Measurements from ENCODE around the gene P4HB. TPM values are rescaled to one million over a fixed set of nuclear protein-coding genes. Genes with fewer than 3 reads are reported as not detected.
A peak's percentile ranks its signal among the peaks of the same experiment; 100 is the strongest.

Gene P4HB
- total RNA-seq, 3 donors from 2014 or later = 374 to 475 (median 466) TPM

GRCh38 chr17:81878294-81878693 is 18.0 kb upstream of the P4HB start:
- intact Hi-C loops (cut with DNase I; ENCODE audit: low total_unique reads) = loop anchor here (2.0 kb wide), 1 partner anchor 15 kb away; no protein-coding TSS in a partner anchor
- H3K4me3 ChIP-seq = no peak overlapping the region
- TF ChIP-seq CTCF (IDR thresholded peaks at IDR 0.05) (no peak), POLR2AphosphoS5 (IDR thresholded peaks at IDR 0.05) (no peak)
- no peaks in the 10 kb centered on the region for H3K9me3 ChIP-seq
- H3K27me3 ChIP-seq = no peaks in the 10 kb centered on the region
- H3K27ac ChIP-seq = no peak overlapping the region
- H3K4me1 ChIP-seq = peaks cover 0 to under 1% of the 10 kb centered on the region in 2 donors
- no peak for DNase-seq (ENCODE audit: low spot score in 2 of 2)
- no peaks in the 10 kb centered on the region for H3K36me3 ChIP-seq

- Histone ChIP-seq H3K27me3 (no peaks in the 10 kb centered on the region), H3K36me3 (no peaks in the 10 kb centered on the region), H3K4me3 (no peak overlapping the region), H3K4me1 (peaks cover 0 to 8% of the 10 kb centered on the region in 2 donors), H3K27ac (no peak overlapping the region), H3K9me3 (no peaks in the 10 kb centered on the region)
- TF ChIP-seq POLR2A (IDR thresholded peaks at IDR 0.05) = no peak
- no peak for TF ChIP-seq POLR2AphosphoS5 (IDR thresholded peaks at IDR 0.05)
- no peak for TF ChIP-seq CTCF (IDR thresholded peaks at IDR 0.05)
- DNase-seq (ENCODE audit: low spot score in 2 of 2) = no peak
- intact Hi-C loops (cut with DNase I; ENCODE audit: low total_unique reads) = no loop called here
Measured at GRCh38 chr17:81877569-81877968, 17.2 kb upstream of the P4HB start.

- intact Hi-C loops (cut with DNase I; ENCODE audit: low total_unique reads) = no loop called here
- Histone ChIP-seq H3K27ac (peak overlapping the region; percentile 97), H3K4me3 (peak overlapping the region; percentile 75 to 97 (median 79)), H3K36me3 (no peaks in the 10 kb centered on the region), H3K4me1 (peaks cover 0 to 18% of the 10 kb centered on the region in 2 donors), H3K27me3 (no peaks in the 10 kb centered on the region), H3K9me3 (no peaks in the 10 kb centered on the region)
- peak; percentile 97 for TF ChIP-seq POLR2A (IDR thresholded peaks at IDR 0.05)
- peak in 2 of 3 donors; percentile 51 to 55 for TF ChIP-seq CTCF (IDR thresholded peaks at IDR 0.05)
- TF ChIP-seq POLR2AphosphoS5 (IDR thresholded peaks at IDR 0.05) = peak; percentile 98 to 99 (median 99)
- peak; percentile 92 to 96 for DNase-seq (ENCODE audit: low spot score in 2 of 2)
Measured at GRCh38 chr17:81871387-81872230, 11.3 kb upstream of the P4HB start.

- Histone ChIP-seq H3K36me3 (no peaks in the 10 kb centered on the region), H3K27me3 (no peaks in the 10 kb centered on the region), H3K27ac (peak within 1 kb of the TSS; percentile 97), H3K9me3 (no peaks in the 10 kb centered on the region), H3K4me1 (peaks cover 0 to 24% of the 10 kb centered on the region in 2 donors), H3K4me3 (peak within 1 kb of the TSS; percentile 75 to 97 (median 79))
- TF ChIP-seq POLR2AphosphoS5 (IDR thresholded peaks at IDR 0.05) = no peak
- intact Hi-C loops (cut with DNase I; ENCODE audit: low total_unique reads) = no loop called here
- no peak for DNase-seq (ENCODE audit: low spot score in 2 of 2)
Measured at GRCh38 chr17:81870981-81871386, 10.6 kb upstream of the P4HB start, which contains the start of gene ARHGDIA. ARHGDIA (minus strand) TSS chr17:81871337; CDS start chr17:81869930, 1,407 bp downstream.

- DNase-seq (ENCODE audit: low spot score in 2 of 2) = no peak
- Histone ChIP-seq H3K27me3 (no peaks in the 10 kb centered on the region), H3K4me1 (peaks cover 0 to 24% of the 10 kb centered on the region in 2 donors), H3K36me3 (no peaks in the 10 kb centered on the region), H3K4me3 (peak overlapping the region; percentile 75 to 97 (median 79)), H3K9me3 (no peaks in the 10 kb centered on the region), H3K27ac (peak overlapping the region; percentile 97)
- TF ChIP-seq POLR2A (IDR thresholded peaks at IDR 0.05) (no peak), POLR2AphosphoS5 (IDR thresholded peaks at IDR 0.05) (peak in 2 of 3 donors; percentile 14 to 24), CTCF (IDR thresholded peaks at IDR 0.05) (no peak)
- intact Hi-C loops (cut with DNase I; ENCODE audit: low total_unique reads) = no loop called here
Measured at GRCh38 chr17:81870131-81870980, 10.0 kb upstream of the P4HB start.

All from breast epithelium (tissue), 4 donors.